Upper lobe of left lung (tissue), 4 donors: Measurements from ENCODE around the gene PLXNB3.

Experiments
- EP300 ChIP-seq, 4 donors: sonication (generic); formaldehyde crosslinking; IDR thresholded peaks; one replicate each; pipeline ENCODE4 v1.5.1; 2017; ENCODE audit warnings: antibody characterized with exemption in 4 of 4, control low read depth in 2 of 4
- POLR2A ChIP-seq, 4 donors: fragments of 450-650 bp; IDR thresholded peaks; one replicate each; pipeline ENCODE4 v1.5.1; 2016 to 2017; ENCODE audit warnings: antibody characterized with exemption in 4 of 4, mild to moderate bottlenecking in 2 of 4
- POLR2AphosphoS5 ChIP-seq, 2 donors: sonication (generic); formaldehyde crosslinking; IDR thresholded peaks; one replicate each; pipeline ENCODE4 v1.5.1; 2017; ENCODE audit warnings: antibody characterized with exemption in 2 of 2
- TF ChIP-seq, protein P1 (sequence below), 6 experiments: fragments of 450-650 bp in 4 of 6; fragments of 200-600 bp in 2 of 6; sonication (generic) in 2 of 6; IDR thresholded peaks; one replicate each; pipeline ENCODE4 v1.5.1; 2016 to 2019; ENCODE audit warnings: antibody characterized with exemption in 6 of 6

GRCh38 chrX:153783378-153784013, 19.4 kb downstream of the PLXNB3 start:
- TF ChIP-seq EP300 (IDR thresholded peaks at IDR 0.05) (no peak), POLR2A (IDR thresholded peaks at IDR 0.05) (no peak), POLR2AphosphoS5 (IDR thresholded peaks at IDR 0.05) (no peak)
- TF ChIP-seq, protein P1, sequence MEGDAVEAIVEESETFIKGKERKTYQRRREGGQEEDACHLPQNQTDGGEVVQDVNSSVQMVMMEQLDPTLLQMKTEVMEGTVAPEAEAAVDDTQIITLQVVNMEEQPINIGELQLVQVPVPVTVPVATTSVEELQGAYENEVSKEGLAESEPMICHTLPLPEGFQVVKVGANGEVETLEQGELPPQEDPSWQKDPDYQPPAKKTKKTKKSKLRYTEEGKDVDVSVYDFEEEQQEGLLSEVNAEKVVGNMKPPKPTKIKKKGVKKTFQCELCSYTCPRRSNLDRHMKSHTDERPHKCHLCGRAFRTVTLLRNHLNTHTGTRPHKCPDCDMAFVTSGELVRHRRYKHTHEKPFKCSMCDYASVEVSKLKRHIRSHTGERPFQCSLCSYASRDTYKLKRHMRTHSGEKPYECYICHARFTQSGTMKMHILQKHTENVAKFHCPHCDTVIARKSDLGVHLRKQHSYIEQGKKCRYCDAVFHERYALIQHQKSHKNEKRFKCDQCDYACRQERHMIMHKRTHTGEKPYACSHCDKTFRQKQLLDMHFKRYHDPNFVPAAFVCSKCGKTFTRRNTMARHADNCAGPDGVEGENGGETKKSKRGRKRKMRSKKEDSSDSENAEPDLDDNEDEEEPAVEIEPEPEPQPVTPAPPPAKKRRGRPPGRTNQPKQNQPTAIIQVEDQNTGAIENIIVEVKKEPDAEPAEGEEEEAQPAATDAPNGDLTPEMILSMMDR (IDR thresholded peaks at IDR 0.05) = no peak
